SK-N-SH treated with all-trans-retinoic acid at 6 μM for 48 hours (cell line): ENCODE results near the gene MYO15B.
"Not testable (repeated sequence)": the region's sequence is repeated elsewhere in the genome, so short reads cannot be mapped to it uniquely, and the experiment has no call there.

Source experiments
- ISL1 ChIP-seq: fragments of 250-450 bp; sonication (Bioruptor Pico); IDR thresholded peaks from 2 replicates; pipeline ENCODE4 v2.1.2; 2022; ENCODE audit warnings: mild to moderate bottlenecking, moderate library complexity
- ZNF8 ChIP-seq: fragments of 450-650 bp; formaldehyde crosslinking; IDR thresholded peaks from 2 replicates; pipeline ENCODE4 v1.5.0; 2020; ENCODE audit warnings: mild to moderate bottlenecking, moderate library complexity

- not testable (repeated sequence) for TF ChIP-seq ISL1, ZNF8 (CRISPR knock-in tag)
Observed at GRCh38 chr17:75593430-75593829, 5.8 kb downstream of the MYO15B start.
